ENCODE data around the gene KLK1. TPM values are rescaled to one million over a fixed set of nuclear protein-coding genes. Genes with fewer than 3 reads are reported as not detected.

The KLK1 gene
- not detected in 2 replicates for total RNA-seq (2014; rRNA removed; shearing (Covaris generic))

DNA sequence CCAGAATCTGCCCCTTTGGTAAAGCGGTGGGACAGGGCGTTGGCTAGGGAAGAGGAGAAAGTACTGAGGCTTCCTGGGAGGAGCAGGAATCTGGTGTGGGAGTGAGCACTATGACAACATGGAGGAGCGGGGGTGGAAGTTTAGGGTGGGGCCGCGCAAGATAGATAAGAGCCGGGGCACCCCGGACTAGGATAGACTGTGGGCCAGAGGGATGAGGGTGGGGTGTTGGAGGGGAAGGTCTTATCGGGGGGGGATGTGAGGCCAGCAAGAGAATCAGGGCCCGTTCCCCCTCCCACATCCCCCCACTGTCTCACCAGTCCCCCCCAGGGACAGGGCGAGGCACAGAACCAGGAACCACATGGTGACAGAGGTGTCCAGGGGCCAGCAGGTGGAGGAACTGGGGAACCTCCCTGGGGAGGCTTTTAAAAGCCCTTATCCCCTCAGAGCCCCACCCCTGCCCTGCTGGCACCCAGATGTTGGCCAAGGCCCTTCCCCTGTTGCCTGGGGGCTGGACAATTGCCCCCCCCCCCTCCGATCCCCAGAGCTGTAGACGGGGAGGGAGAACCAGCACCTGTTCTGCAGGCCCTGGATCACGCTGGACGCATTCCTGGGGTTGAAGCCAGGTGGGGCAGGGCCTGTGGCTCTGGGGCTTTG lies at the start of gene KLK1:
Gene KLK1, minus strand, starts transcription at position 399 of the 654 bp plus-strand sequence. Its CDS starts 39 bp downstream, at position 360.
- DNase-seq (ENCODE audit: low read depth), result no peak

DNA sequence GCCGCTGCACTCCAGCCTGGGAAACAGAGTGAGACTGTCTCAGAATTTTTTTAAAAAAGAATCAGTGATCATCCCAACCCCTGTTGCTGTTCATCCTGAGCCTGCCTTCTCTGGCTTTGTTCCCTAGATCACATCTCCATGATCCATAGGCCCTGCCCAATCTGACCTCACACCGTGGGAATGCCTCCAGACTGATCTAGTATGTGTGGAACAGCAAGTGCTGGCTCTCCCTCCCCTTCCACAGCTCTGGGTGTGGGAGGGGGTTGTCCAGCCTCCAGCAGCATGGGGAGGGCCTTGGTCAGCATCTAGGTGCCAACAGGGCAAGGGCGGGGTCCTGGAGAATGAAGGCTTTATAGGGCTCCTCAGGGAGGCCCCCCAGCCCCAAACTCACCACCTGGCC lies 49.5 kb upstream of the KLK1 start, which contains the start of gene KLK2:
Gene KLK2, plus strand, starts transcription at position 384 of the 400 bp plus-strand sequence. CDS start 35 bp downstream, outside the sequence.
- no peak for DNase-seq (ENCODE audit: low read depth)

DNA sequence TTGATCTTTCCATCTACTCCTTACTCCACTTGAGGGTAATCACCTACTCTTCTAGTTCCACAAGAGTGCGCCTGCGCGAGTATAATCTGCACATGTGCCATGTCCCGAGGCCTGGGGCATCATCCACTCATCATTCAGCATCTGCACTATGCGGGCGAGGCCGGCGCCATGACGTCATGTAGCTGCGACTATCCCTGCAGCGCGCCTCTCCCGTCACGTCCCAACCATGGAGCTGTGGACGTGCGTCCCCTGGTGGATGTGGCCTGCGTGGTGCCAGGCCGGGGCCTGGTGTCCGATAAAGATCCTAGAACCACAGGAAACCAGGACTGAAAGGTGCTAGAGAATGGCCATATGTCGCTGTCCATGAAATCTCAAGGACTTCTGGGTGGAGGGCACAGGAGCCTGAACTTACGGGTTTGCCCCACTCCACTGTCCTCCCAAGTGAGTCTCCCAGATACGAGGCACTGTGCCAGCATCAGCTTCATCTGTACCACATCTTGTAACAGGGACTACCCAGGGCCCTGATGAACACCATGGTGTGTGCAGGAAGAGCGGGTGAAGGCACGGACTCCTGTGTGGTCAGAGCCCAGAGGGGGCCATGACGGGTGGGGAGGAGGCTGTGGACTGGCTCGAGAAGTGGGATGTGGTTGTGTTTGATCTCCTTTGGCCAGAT lies 47.0 kb upstream of the KLK1 start:
- DNase-seq (ENCODE audit: low read depth), result no peak

DNA sequence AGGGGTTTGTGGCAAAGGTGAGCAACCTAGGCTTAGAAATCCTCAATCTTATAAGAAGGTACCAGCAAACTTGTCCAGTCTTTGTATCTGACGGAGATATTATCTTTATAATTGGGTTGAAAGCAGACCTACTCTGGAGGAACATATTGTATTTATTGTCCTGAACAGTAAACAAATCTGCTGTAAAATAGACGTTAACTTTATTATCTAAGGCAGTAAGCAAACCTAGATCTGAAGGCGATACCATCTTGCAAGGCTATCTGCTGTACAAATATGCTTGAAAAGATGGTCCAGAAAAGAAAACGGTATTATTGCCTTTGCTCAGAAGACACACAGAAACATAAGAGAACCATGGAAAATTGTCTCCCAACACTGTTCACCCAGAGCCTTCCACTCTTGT lies 45.9 kb upstream of the KLK1 start:
- DNase-seq (ENCODE audit: low read depth), result no peak

- no peak for DNase-seq (ENCODE audit: low read depth)
Measured at GRCh38 chr19:50861496-50862286, 38.1 kb upstream of the KLK1 start.

GRCh38 chr19:50861010-50861409 lies 37.4 kb upstream of the KLK1 start:
- DNase-seq (ENCODE audit: low read depth), result no peak

- no peak for DNase-seq (ENCODE audit: low read depth)
Measured at GRCh38 chr19:50859849-50860248, 36.3 kb upstream of the KLK1 start.

DNA sequence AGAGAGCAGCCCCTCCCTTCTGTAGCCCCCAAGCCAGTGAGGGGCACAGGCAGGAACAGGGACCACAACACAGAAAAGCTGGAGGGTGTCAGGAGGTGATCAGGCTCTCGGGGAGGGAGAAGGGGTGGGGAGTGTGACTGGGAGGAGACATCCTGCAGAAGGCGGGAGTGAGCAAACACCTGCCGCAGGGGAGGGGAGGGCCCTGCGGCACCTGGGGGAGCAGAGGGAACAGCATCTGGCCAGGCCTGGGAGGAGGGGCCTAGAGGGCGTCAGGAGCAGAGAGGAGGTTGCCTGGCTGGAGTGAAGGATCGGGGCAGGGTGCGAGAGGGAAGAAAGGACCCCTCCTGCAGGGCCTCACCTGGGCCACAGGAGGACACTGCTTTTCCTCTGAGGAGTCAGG lies 35.3 kb upstream of the KLK1 start:
- no peak for DNase-seq (ENCODE audit: low read depth)

DNA sequence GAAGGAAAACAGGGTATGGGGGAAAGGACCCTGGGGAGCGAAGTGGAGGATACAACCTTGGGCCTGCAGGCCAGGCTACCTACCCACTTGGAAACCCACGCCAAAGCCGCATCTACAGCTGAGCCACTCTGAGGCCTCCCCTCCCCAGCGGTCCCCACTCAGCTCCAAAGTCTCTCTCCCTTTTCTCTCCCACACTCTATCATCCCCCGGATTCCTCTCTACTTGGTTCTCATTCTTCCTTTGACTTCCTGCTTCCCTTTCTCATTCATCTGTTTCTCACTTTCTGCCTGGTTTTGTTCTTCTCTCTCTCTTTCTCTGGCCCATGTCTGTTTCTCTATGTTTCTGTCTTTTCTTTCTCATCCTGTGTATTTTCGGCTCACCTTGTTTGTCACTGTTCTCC lies 33.8 kb upstream of the KLK1 start:
- no peak for DNase-seq (ENCODE audit: low read depth)

- no peak for DNase-seq (ENCODE audit: low read depth)
Measured at GRCh38 chr19:50854636-50855410, 31.2 kb upstream of the KLK1 start, which contains the start of gene KLK3. TSS of gene KLK3 (plus strand) at chr19:50854915. CDS start at chr19:50854956, 41 bp downstream.

GRCh38 chr19:50851620-50852019 lies 28.0 kb upstream of the KLK1 start:
- DNase-seq (ENCODE audit: low read depth), result no peak

DNA sequence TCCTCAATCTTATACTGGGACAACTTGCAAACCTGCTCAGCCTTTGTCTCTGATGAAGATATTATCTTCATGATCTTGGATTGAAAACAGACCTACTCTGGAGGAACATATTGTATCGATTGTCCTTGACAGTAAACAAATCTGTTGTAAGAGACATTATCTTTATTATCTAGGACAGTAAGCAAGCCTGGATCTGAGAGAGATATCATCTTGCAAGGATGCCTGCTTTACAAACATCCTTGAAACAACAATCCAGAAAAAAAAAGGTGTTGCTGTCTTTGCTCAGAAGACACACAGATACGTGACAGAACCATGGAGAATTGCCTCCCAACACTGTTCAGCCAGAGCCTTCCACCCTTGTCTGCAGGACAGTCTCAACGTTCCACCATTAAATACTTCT lies 27.2 kb upstream of the KLK1 start:
- DNase-seq (ENCODE audit: low read depth), result no peak

GRCh38 chr19:50844296-50844935 lies 20.8 kb upstream of the KLK1 start:
- no peak for DNase-seq (ENCODE audit: low read depth)

GRCh38 chr19:50843701-50844221 lies 20.2 kb upstream of the KLK1 start:
- no peak for DNase-seq (ENCODE audit: low read depth)

- DNase-seq (ENCODE audit: low read depth), result no peak
Measured at GRCh38 chr19:50843205-50843604, 19.6 kb upstream of the KLK1 start.

DNA sequence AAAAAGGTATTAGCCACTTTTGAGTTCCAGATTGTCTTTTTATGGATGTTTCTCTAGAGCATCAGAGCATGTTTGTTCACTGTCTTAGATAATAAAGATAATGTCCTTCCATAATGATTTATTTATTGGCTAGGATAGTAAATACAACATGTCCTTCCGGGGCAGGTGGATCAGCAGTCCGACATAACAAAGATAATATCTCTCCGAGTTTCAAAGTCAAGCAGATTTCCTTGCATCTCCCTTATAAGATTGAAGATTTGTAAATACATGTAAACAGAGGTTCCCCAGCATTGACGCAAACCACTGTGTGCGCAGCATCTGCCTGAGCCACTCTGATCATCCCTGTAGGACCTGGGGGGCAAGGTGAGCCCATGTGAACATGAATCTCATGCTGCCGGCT lies 18.5 kb upstream of the KLK1 start:
- no peak for DNase-seq (ENCODE audit: low read depth)

GRCh38 chr19:50839712-50840655 lies 16.4 kb upstream of the KLK1 start:
- no peak for DNase-seq (ENCODE audit: low read depth)

GRCh38 chr19:50838239-50838638 lies 14.7 kb upstream of the KLK1 start:
- DNase-seq (ENCODE audit: low read depth), result no peak

DNA sequence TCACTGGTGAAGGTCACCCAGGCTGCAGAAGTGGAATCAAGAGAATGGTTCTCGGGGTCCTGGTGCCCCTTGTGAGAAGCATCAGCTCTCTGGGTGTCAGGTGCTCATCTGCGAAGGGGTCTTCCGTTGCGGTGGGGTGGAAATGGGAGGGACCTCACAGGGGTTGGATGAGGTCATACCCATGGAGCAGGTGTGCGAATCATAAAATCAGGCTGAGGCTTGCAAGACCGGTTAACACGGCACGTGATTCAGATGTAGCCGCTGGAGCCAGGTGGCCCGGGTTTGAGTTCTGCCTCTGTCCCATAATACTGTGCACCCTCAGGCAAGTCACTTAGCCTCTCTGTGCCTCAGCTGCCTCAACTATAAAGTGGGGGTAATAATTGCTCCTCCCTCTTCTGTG lies 13.7 kb upstream of the KLK1 start:
- DNase-seq (ENCODE audit: low read depth), result no peak

Data from RPMI7951 (cell line).